ENCODE data around the gene SPTLC3.

- no peak for TF ChIP-seq EZH2 (IDR thresholded peaks at IDR 0.05; ENCODE audit: borderline replicate concordance, insufficient read depth, low read length, poor library complexity, severe bottlenecking)
- TF ChIP-seq, protein P1, sequence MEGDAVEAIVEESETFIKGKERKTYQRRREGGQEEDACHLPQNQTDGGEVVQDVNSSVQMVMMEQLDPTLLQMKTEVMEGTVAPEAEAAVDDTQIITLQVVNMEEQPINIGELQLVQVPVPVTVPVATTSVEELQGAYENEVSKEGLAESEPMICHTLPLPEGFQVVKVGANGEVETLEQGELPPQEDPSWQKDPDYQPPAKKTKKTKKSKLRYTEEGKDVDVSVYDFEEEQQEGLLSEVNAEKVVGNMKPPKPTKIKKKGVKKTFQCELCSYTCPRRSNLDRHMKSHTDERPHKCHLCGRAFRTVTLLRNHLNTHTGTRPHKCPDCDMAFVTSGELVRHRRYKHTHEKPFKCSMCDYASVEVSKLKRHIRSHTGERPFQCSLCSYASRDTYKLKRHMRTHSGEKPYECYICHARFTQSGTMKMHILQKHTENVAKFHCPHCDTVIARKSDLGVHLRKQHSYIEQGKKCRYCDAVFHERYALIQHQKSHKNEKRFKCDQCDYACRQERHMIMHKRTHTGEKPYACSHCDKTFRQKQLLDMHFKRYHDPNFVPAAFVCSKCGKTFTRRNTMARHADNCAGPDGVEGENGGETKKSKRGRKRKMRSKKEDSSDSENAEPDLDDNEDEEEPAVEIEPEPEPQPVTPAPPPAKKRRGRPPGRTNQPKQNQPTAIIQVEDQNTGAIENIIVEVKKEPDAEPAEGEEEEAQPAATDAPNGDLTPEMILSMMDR (IDR thresholded peaks at IDR 0.05; ENCODE audit: poor library complexity, severe bottlenecking) = no peak
- TF ChIP-seq RAD21 (conservative IDR thresholded peaks at IDR 0.05) = no peak
These were observed 73.6 kb downstream of the SPTLC3 start for GRCh38 chr20:13082378-13082777.

All from neural cell (in vitro differentiated cells).